ENCODE results near the gene SRGAP1.

DNA sequence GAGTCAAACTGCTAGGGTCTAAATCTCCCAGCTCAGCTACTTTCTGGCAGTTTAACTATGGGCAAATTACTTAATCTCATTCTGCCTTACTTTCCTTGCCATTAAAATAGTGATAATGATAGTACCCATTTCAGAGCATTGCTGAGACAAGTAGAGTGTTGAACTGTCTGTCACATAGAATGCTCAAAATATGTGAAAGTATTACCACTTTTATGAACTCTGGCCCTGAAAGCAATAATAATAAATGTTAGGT, 19.9 kb downstream of the SRGAP1 start:
- TF ChIP-seq, protein P1, sequence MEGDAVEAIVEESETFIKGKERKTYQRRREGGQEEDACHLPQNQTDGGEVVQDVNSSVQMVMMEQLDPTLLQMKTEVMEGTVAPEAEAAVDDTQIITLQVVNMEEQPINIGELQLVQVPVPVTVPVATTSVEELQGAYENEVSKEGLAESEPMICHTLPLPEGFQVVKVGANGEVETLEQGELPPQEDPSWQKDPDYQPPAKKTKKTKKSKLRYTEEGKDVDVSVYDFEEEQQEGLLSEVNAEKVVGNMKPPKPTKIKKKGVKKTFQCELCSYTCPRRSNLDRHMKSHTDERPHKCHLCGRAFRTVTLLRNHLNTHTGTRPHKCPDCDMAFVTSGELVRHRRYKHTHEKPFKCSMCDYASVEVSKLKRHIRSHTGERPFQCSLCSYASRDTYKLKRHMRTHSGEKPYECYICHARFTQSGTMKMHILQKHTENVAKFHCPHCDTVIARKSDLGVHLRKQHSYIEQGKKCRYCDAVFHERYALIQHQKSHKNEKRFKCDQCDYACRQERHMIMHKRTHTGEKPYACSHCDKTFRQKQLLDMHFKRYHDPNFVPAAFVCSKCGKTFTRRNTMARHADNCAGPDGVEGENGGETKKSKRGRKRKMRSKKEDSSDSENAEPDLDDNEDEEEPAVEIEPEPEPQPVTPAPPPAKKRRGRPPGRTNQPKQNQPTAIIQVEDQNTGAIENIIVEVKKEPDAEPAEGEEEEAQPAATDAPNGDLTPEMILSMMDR (CRISPR knock-in tag; IDR thresholded peaks at IDR 0.05), result no peak
- no peak for TF ChIP-seq MED1 (CRISPR knock-in tag; IDR thresholded peaks at IDR 0.05)
- TF ChIP-seq HMG20B (CRISPR knock-in tag; conservative IDR thresholded peaks at IDR 0.05), result no peak
- no peak for TF ChIP-seq POLR2AphosphoS2 (IDR thresholded peaks at IDR 0.05; ENCODE audit: low read depth, low read length)
- no peak for TF ChIP-seq NRL (CRISPR knock-in tag; IDR thresholded peaks at IDR 0.05; ENCODE audit: borderline replicate concordance)
- TF ChIP-seq HOXA7 (CRISPR knock-in tag; IDR thresholded peaks at IDR 0.05), result no peak
- TF ChIP-seq CBFB (CRISPR knock-in tag; IDR thresholded peaks at IDR 0.05), result no peak
